ENCODE data around the gene CLEC16A.

Gene CLEC16A

DNA sequence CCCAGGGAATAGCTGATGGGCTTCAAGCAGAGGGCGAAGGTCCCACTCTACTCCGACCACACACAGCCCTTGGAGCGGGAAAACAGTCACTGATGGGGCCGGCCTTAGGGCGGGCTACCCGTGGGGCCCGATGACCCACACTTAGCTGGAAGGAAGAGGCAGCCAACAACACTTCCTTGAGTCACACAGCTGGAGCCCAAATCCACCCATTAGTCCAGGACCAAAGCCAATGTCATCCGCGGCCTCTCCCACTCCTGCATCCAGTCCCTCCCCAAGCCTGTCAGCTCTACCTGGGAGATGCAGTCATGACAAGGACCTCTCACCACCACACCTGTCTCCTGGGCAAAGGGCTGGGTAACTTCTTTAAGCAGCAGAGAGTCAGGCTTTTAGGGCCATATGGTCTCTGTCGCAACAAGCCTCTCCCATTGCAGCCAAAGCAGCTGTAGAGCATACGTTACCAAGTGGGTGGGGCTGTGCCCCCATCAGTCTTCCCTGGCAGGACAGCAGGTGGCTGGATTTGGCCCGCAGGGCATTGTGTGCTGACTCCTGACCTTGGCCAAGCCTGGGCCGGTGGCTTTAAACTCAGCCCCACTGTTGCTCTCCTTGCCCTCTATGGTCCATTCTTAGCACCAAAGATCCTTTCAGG is 200.9 kb downstream of the CLEC16A start:
- no peak for DNase-seq

GRCh38 chr16:11145819-11146211 is 201.5 kb downstream of the CLEC16A start:
- no peak for DNase-seq

GRCh38 chr16:11147033-11147753 is 202.8 kb downstream of the CLEC16A start:
- DNase-seq, result no peak

DNA sequence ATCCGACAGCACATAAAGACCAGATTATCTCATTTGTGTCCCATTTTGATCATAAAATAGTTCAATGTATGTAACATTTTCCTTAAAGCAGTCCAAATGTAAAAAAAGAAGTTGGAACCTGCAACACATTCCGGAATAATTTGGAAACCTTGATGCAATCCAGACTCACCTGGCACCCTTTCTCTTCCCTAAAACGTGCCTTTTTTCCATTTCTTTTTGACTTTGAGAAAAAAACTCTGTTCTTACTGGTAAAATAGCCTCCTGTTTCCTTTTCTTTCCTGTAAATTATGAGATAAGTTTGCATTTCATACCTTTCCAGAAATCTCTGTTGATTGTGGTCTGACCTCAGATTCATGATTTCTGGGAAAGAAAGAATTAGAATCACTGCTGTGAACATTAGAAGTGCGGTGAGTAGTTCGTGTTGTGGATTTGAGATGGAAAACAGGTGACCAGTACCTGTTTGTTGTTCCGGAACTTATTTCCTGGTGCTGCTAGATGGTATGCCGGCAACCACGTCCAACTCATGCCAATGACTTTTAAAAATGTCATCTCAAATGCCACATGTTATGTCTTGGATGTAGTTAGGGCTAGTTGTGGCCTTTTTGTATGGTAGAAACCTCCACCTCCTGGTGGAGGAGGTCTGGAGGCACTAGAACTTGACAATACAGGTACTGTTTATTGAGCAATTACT is 203.5 kb downstream of the CLEC16A start:
- no peak for DNase-seq

GRCh38 chr16:11149011-11149616 is 204.8 kb downstream of the CLEC16A start:
- no peak for DNase-seq

- DNase-seq, result no peak
Measured at GRCh38 chr16:11150190-11150589, 205.8 kb downstream of the CLEC16A start.

DNA sequence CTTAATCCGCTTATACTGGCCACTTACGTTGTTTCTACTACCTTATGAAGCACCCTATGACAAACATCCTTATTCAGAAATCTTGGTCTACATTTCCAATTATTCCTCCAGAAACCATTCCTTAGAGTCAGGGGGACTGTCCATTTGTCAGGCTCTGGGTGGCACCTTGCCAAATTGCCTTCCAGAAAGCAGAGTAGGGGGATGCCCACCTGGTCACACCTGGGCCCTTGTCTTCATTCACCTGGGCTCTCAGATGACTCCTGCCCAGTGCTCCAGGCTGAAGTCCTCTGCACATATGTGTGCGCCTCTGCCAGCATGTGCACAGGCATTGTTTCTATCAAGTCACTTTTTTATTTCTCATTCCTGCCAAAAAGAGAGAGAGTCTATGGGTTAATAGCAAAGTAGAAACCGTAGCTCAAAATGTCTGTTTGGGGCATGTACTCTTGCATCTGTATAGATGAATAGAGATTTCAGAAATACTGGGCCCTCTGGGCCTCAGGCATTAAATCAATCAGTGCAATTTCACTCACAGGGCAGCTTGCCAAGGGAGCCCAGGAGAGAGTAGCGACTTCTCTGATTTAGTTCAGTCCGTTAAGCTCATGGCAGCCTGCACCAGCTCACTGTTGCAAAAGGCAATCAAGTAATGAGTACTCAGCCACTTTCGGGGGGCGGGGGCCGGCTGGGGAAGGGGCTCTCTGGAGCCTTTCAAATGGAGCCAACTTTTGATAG is 207.0 kb downstream of the CLEC16A start:
- DNase-seq, result no peak

DNA sequence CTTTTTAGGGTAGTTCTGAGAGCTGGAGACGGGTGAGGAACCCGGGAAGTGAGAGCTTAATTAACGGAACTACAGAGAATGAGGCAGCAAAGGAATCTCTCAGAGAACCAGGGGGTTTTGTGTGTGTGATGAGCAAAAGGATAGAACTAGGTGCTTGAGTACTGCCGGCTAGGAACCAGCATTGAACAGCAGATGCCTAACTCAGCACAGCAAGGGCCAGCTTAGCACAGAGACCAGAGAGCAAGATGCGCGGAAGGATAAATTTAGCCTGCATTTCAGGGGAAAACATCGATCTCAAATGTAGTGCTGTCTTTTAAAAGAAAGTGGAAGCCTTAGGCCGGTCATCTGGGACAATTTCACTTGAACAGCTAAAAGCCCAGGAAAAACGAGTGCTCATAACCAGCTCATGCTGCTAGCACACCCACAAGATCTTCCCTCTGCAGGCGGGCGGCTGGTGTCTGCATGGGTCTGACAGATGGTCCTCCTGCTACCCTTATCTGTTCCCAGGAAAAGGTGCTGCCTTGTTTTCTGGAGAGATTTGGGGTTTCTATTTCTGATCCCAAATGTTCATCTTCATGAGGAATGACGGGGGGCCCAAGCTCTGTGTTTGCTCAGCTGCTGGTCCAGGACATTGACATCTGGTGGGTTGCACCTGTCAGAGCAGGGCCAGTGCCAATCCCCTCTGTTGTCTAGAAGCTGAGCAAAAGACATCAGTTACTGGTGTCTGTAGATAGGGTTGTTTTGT is 207.7 kb downstream of the CLEC16A start:
- no peak for DNase-seq

- DNase-seq, result no peak
Measured at GRCh38 chr16:11152677-11153331, 208.4 kb downstream of the CLEC16A start.

- no peak for DNase-seq
Measured at GRCh38 chr16:11155284-11155806, 211.0 kb downstream of the CLEC16A start.

DNA sequence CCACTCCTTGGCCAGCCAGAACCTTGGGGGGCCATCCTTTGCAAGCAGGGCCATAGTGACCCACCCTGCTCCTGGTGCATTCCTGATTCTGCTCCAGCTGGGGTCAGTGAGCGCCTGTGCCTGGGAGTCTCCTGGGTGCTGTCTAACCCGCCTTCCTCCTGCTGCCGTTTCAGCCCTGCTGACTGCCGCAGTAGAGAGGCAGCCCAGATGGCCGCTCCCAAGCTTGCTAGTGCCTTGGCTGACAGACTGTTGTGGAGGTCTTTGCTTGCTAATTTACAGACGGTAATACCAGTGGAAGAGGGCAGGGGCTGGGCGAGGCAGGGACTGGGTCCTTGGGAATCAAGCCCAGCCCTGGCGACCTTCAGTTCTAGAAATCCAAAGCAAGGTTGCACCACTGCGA is 212.0 kb downstream of the CLEC16A start:
- DNase-seq, result no peak

DNA sequence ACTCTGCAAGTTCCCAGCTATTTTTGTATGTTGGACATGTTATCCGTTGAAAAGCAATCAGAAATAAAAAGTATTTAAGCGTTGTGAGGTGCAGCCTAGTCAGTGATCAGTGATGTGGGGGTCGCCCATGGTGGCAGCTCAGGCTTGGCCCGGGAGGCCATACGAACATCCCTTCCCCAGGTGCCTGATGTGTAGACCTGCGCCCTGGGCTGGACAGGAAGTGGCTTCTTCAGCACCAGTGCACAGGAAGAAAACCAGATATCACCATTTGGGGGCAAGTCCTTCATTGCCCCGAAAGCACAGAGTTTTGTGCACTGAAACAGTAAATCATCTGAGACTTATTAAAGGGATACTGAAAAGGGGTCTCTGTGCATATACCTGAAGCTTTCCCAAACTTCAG is 212.8 kb downstream of the CLEC16A start:
- DNase-seq, result no peak

- no peak for DNase-seq
Measured at GRCh38 chr16:11158018-11158417, 213.7 kb downstream of the CLEC16A start.

DNA sequence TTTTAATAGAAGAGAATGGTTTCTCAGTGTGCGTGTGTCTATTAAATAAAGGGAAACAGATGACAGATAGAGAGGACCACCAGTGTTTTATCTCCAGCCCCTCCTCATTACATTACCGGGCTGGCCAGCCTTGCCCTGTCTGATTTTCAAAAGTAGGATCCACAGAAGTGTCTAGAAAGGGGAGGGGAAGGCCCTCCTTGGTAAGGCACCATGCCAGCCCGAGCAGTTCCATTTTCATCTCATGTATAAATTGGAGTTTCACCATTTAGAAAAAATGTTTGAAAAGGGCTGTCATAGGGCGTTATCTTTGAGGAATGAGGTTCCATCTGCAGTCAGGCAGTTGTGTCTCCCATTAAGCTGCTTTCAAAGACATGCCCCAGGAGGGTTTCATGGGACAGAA is 214.9 kb downstream of the CLEC16A start:
- no peak for DNase-seq

- no peak for DNase-seq
Measured at GRCh38 chr16:11160676-11161115, 216.3 kb downstream of the CLEC16A start.

GRCh38 chr16:11161439-11161838 is 217.1 kb downstream of the CLEC16A start:
- no peak for DNase-seq

GRCh38 chr16:11161974-11162373 is 217.6 kb downstream of the CLEC16A start:
- no peak for DNase-seq

- no peak for DNase-seq
Measured at GRCh38 chr16:11162586-11163268, 218.4 kb downstream of the CLEC16A start.

DNA sequence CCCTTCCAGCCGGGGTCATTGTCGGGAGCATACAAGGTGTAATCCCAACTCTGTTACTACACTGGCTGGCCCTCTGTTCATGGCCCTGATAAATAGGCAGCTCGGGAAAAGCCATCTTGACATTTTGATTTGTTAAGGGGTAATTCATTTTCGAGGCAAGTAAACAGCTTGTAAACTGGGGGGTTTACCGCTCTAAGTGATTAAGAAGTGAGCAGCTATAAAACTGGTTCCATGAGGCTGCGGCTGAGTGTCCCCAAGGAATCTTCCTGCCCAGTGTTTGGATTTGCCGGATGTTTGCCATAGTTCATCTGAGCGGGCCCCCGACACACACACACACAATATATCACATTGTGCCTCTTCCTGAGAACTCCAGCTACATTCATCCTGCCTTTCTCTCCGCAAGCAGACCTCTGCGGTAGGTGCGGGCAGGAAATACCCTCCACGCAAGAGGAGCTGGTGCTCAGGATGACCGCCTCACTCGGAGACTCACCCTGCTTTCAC is 219.4 kb downstream of the CLEC16A start:
- no peak for DNase-seq

- no peak for DNase-seq
Measured at GRCh38 chr16:11164482-11165270, 220.3 kb downstream of the CLEC16A start.

Data from right hindlimb (tissue), 1 donor.